Measurements from ENCODE around the gene TBXA2R. TPM values are rescaled to one million over a fixed set of nuclear protein-coding genes. Genes with fewer than 3 reads are reported as not detected.

Gene TBXA2R
- total RNA-seq, 6 experiments from 2014 or later: 7.1 to 8.8 (median 7.4) TPM

DNA sequence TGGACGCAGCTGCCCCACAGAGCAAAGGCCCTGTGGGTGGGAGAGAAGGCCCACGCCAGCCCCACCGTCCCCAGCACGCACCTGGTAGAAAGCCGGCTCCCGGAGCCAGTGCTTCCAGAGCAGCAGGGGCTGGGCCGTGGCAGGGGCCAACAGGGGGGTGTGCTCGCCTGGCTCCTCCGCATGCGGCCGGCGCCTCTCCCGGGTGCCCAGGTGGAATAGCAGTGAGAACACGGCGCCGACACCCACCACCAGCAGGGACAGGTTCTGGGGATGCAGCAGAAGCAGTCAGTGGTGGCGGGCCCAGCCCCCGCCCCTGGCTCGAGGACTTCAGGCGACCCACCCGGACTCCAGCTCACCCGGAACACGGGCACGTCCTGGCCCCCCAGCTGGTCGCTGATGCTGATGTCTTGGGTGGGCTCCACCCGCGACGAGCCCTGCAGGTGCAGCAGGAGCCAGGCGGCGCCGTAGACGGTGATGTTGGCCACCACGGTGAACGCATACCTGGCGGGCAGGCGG lies 58.9 kb downstream of the TBXA2R start:
- Mint-ChIP-seq H3K27me3 (ENCODE audit: insufficient read depth) (peaks cover 10% of the 10 kb centered on the region; the same call in 1 of the 2 replicates), H3K27ac (no peak overlapping the region), H3K36me3 (ENCODE audit: low read depth) (peaks cover 4% of the 10 kb centered on the region; the same call in 1 of the 2 replicates), H3K4me1 (ENCODE audit: low read depth) (no peaks in the 10 kb centered on the region), H3K9me3 (no peaks in the 10 kb centered on the region), H3K4me3 (no peak overlapping the region)
- DNase-seq: no peak
- TF ChIP-seq, protein P1, sequence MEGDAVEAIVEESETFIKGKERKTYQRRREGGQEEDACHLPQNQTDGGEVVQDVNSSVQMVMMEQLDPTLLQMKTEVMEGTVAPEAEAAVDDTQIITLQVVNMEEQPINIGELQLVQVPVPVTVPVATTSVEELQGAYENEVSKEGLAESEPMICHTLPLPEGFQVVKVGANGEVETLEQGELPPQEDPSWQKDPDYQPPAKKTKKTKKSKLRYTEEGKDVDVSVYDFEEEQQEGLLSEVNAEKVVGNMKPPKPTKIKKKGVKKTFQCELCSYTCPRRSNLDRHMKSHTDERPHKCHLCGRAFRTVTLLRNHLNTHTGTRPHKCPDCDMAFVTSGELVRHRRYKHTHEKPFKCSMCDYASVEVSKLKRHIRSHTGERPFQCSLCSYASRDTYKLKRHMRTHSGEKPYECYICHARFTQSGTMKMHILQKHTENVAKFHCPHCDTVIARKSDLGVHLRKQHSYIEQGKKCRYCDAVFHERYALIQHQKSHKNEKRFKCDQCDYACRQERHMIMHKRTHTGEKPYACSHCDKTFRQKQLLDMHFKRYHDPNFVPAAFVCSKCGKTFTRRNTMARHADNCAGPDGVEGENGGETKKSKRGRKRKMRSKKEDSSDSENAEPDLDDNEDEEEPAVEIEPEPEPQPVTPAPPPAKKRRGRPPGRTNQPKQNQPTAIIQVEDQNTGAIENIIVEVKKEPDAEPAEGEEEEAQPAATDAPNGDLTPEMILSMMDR (IDR thresholded peaks at IDR 0.05): peak; percentile 66

DNA sequence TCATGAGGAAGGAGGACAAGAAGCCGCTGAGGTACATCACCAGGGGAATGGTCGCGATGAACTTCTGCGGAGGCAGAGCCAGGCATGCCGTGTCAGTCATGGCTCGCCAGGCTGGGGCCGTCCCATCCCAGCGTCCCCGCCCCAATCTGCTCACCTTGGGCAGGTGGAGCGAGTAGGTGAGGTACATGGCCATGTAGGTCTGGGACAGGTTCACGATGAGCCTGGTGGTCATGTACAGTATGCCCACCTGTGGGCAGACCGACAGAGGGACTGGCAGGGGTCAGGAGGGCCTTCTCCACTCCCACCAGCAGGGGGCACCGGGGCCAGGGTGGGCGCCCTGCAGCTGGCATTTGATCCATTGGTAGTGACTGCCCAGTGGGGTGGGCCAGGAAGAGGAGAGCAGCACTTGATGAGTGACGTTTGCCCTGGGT lies 59.4 kb downstream of the TBXA2R start:
- Mint-ChIP-seq H3K36me3 (ENCODE audit: low read depth) (peaks cover 4% of the 10 kb centered on the region; the same call in 1 of the 2 replicates), H3K4me1 (ENCODE audit: low read depth) (no peaks in the 10 kb centered on the region), H3K27ac (no peak overlapping the region), H3K4me3 (no peak overlapping the region), H3K9me3 (no peaks in the 10 kb centered on the region), H3K27me3 (ENCODE audit: insufficient read depth) (peaks cover 10% of the 10 kb centered on the region)
- TF ChIP-seq, protein P1 (IDR thresholded peaks at IDR 0.05): peak; percentile 92
- DNase-seq: no peak

DNA sequence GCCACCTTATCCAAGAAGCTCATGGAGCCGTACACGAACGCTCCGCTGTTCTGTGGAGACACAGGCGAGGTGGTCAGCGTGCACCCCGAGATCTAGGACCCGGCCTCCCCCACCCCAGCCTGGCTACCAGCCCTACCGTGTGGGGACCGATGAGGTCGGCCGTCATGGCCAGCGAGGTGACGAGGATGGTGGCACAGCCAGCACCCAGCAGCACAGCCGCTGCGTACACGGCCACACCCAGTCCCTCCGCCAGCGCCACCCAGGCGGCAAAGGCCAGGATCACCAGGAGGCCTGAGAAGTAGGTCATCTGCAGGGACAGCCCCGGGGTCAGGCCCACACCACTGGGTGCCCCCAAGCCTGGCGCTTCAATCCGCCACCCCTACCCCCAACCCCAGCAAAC lies 60.6 kb downstream of the TBXA2R start:
- no peak overlapping the region for H3K4me3 Mint-ChIP-seq
- no peaks in the 10 kb centered on the region for H3K9me3 Mint-ChIP-seq
- no peak for DNase-seq
- peak overlapping the region; percentile 38; the same call in 1 of the 2 replicates for H3K27ac Mint-ChIP-seq
- H3K36me3 Mint-ChIP-seq (ENCODE audit: low read depth): peaks cover 4% of the 10 kb centered on the region; the same call in 1 of the 2 replicates
- H3K4me1 Mint-ChIP-seq (ENCODE audit: low read depth): no peaks in the 10 kb centered on the region
- TF ChIP-seq, protein P1 (IDR thresholded peaks at IDR 0.05): no peak
- peaks cover 9% of the 10 kb centered on the region for H3K27me3 Mint-ChIP-seq (ENCODE audit: insufficient read depth)

DNA sequence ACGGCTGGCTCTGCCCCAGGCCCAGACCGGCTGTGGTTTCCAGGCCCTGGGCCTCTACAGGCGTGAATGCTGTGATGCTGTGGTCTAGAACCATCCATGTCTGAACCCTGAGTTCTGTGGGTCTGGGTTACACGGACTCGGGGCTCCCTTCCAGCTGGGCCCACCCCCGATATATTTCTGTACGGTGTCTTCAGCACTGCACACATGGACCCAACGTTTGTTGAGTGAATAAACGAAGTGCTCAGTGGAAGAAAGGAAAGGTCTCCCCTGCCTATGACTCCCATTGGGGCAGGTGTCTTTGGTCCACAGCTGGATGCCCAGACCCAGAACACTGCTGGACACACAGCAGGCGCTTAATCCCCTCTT lies 61.0 kb downstream of the TBXA2R start:
- TF ChIP-seq, protein P1 (IDR thresholded peaks at IDR 0.05): no peak
- peak overlapping the region; percentile 38; the same call in 1 of the 2 replicates for H3K27ac Mint-ChIP-seq
- peaks cover 4% of the 10 kb centered on the region; the same call in 1 of the 2 replicates for H3K36me3 Mint-ChIP-seq (ENCODE audit: low read depth)
- no peak overlapping the region for H3K4me3 Mint-ChIP-seq
- no peaks in the 10 kb centered on the region for H3K4me1 Mint-ChIP-seq (ENCODE audit: low read depth)
- no peaks in the 10 kb centered on the region for H3K9me3 Mint-ChIP-seq
- DNase-seq: no peak
- peaks cover 5% of the 10 kb centered on the region for H3K27me3 Mint-ChIP-seq (ENCODE audit: insufficient read depth)

DNA sequence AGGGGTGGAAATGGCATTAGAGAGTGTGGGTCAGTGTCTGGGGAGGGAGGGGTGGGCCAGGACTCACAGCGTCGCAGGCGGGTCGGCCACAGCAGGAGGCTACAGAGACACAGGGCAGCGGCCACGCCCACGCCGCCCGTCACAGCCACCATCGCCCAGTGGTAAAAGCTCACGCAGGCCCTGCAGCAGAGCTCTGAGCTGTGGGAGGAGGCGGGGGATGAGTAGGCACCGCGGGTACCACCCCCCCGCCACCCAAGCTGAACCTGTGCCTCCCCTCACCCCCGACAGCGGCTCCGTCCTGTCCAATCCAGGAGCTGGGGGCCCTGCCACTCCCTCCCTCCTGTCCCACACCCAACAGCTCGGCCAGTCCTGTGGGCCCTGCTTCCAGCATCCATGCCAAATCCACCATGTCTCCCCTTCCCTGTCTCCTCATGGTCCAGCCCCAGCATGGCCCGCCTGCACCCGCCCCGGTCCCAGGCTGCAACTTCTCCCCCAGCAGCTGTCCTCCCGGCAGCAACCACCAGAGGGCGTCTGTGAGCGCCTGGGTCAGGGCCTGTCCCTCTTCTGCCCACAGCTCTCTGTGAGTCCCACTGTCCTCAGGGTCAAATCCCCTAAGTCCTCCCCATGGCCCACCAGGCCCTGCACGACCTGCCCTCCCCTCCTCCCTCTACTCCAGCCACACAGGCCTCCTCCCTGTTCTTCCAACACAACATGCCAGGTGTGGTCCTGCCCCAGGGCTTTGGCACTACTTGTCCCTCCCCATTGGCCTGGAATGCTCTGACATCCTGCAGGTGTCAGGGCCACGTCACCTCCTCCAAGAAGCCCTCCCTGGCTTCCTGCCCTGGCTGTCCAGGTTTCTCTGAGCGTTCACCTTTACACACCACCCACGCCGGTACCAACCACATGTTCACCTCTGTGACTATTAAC lies 61.7 kb downstream of the TBXA2R start:
- no peaks in the 10 kb centered on the region for H3K4me1 Mint-ChIP-seq (ENCODE audit: low read depth)
- no peak overlapping the region for H3K4me3 Mint-ChIP-seq
- peak; percentile 30 for DNase-seq
- TF ChIP-seq, protein P1 (IDR thresholded peaks at IDR 0.05): peak; percentile 97
- peaks cover 5% of the 10 kb centered on the region for H3K27me3 Mint-ChIP-seq (ENCODE audit: insufficient read depth)
- no peaks in the 10 kb centered on the region for H3K9me3 Mint-ChIP-seq
- peaks cover 6% of the 10 kb centered on the region; the same call in 1 of the 2 replicates for H3K36me3 Mint-ChIP-seq (ENCODE audit: low read depth)
- peak overlapping the region; percentile 26; the same call in 1 of the 2 replicates for H3K27ac Mint-ChIP-seq

Other genes starting within 250 kb of the TBXA2R start
- 100 to 1,000 TPM; 186 to 219 (median 211) TPM for gene NFIC, start 240.3 kb downstream of the TBXA2R start, total RNA-seq (2021; fragmentation: NEBNext Ultra II Directional; extraction: Animal tissue kit (Norgen Biotek cat#: 25700))
- not detected for gene SMIM24, start 126.3 kb downstream of the TBXA2R start, total RNA-seq (2021; fragmentation: NEBNext Ultra II Directional; extraction: Animal tissue kit (Norgen Biotek cat#: 25700))
- not detected for gene SMIM44, start 123.4 kb downstream of the TBXA2R start, total RNA-seq (2021; fragmentation: NEBNext Ultra II Directional; extraction: Animal tissue kit (Norgen Biotek cat#: 25700))
- gene DOHH, start 106.2 kb downstream of the TBXA2R start, total RNA-seq (2021; fragmentation: NEBNext Ultra II Directional; extraction: Animal tissue kit (Norgen Biotek cat#: 25700)): 10 to 100 TPM; 14.3 to 20.4 (median 17.0) TPM
- gene FZR1, start 100.6 kb downstream of the TBXA2R start, total RNA-seq (2021; fragmentation: NEBNext Ultra II Directional; extraction: Animal tissue kit (Norgen Biotek cat#: 25700)): 10 to 100 TPM; 43.9 to 56.8 (median 46.0) TPM
- gene TEKTIP1, start 67.7 kb downstream of the TBXA2R start, total RNA-seq (2021; fragmentation: NEBNext Ultra II Directional; extraction: Animal tissue kit (Norgen Biotek cat#: 25700)): under 1 TPM in 5 of 6 experiments, not detected in 1; 0.25 to 0.51 (median 0.46) TPM
- gene MFSD12, start 49.3 kb downstream of the TBXA2R start, total RNA-seq (2021; fragmentation: NEBNext Ultra II Directional; extraction: Animal tissue kit (Norgen Biotek cat#: 25700)): 100 to 1,000 TPM in 2 of 6 experiments, 10 to 100 TPM in 4; 75.1 to 101 (median 79.6) TPM
- gene HMG20B, start 33.9 kb downstream of the TBXA2R start, total RNA-seq (2021; fragmentation: NEBNext Ultra II Directional; extraction: Animal tissue kit (Norgen Biotek cat#: 25700)): 10 to 100 TPM; 73.5 to 90.1 (median 78.3) TPM
- under 1 TPM in 4 of 6 experiments, not detected in 2; 0.10 to 0.17 (median 0.11) TPM for gene GIPC3, start 21.4 kb downstream of the TBXA2R start, total RNA-seq (2021; fragmentation: NEBNext Ultra II Directional; extraction: Animal tissue kit (Norgen Biotek cat#: 25700))
- gene CACTIN, start 19.9 kb upstream of the TBXA2R start, total RNA-seq (2021; fragmentation: NEBNext Ultra II Directional; extraction: Animal tissue kit (Norgen Biotek cat#: 25700)): 10 to 100 TPM; 22.7 to 25.3 (median 24.9) TPM
- gene PIP5K1C, start 93.6 kb upstream of the TBXA2R start, total RNA-seq (2021; fragmentation: NEBNext Ultra II Directional; extraction: Animal tissue kit (Norgen Biotek cat#: 25700)): 10 to 100 TPM; 73.8 to 95.6 (median 78.7) TPM
- gene TJP3, start 101.5 kb upstream of the TBXA2R start, total RNA-seq (2021; fragmentation: NEBNext Ultra II Directional; extraction: Animal tissue kit (Norgen Biotek cat#: 25700)): not detected
- gene APBA3, start 154.8 kb upstream of the TBXA2R start, total RNA-seq (2021; fragmentation: NEBNext Ultra II Directional; extraction: Animal tissue kit (Norgen Biotek cat#: 25700)): 10 to 100 TPM in 4 of 6 experiments, 1 to 10 TPM in 2; 9.1 to 13.8 (median 10.4) TPM
- 10 to 100 TPM; 69.9 to 84.3 (median 77.9) TPM for gene MRPL54, start 155.8 kb upstream of the TBXA2R start, total RNA-seq (2021; fragmentation: NEBNext Ultra II Directional; extraction: Animal tissue kit (Norgen Biotek cat#: 25700))
- not detected for gene RAX2, start 165.4 kb upstream of the TBXA2R start, total RNA-seq (2021; fragmentation: NEBNext Ultra II Directional; extraction: Animal tissue kit (Norgen Biotek cat#: 25700))
- gene MATK, start 179.5 kb upstream of the TBXA2R start, total RNA-seq (2021; fragmentation: NEBNext Ultra II Directional; extraction: Animal tissue kit (Norgen Biotek cat#: 25700)): not detected